GM12864 (cell line): ENCODE measurements around the gene CATSPERD.

Source experiments
- DNase-seq: peaks from one replicate; pipeline ENCODE4 v3.0.0-alpha.2; 2011; ENCODE audit warnings: low read depth
- H3K4me3 ChIP-seq: 2 replicates; pipeline ENCODE4 v1.5.1; 2011; ENCODE audit warnings: mild to moderate bottlenecking, low read depth, low read length, control low read depth
- CTCF ChIP-seq: IDR thresholded peaks from 2 replicates; pipeline ENCODE4 v1.5.1; 2011; ENCODE audit warnings: low read depth, mild to moderate bottlenecking, moderate library complexity, low read length, control low read depth, inconsistent platforms; ENCODE audit errors: missing control alignments

The CATSPERD gene

GRCh38 chr19:5799247-5800241 is 79.1 kb downstream of the CATSPERD start:
- TF ChIP-seq CTCF: no peak
- DNase-seq: no peak
- no peak overlapping the region for H3K4me3 ChIP-seq

- no peak overlapping the region for H3K4me3 ChIP-seq
- no peak for TF ChIP-seq CTCF
- DNase-seq: no peak
These were observed 80.2 kb downstream of the CATSPERD start for GRCh38 chr19:5800361-5801270.

DNA sequence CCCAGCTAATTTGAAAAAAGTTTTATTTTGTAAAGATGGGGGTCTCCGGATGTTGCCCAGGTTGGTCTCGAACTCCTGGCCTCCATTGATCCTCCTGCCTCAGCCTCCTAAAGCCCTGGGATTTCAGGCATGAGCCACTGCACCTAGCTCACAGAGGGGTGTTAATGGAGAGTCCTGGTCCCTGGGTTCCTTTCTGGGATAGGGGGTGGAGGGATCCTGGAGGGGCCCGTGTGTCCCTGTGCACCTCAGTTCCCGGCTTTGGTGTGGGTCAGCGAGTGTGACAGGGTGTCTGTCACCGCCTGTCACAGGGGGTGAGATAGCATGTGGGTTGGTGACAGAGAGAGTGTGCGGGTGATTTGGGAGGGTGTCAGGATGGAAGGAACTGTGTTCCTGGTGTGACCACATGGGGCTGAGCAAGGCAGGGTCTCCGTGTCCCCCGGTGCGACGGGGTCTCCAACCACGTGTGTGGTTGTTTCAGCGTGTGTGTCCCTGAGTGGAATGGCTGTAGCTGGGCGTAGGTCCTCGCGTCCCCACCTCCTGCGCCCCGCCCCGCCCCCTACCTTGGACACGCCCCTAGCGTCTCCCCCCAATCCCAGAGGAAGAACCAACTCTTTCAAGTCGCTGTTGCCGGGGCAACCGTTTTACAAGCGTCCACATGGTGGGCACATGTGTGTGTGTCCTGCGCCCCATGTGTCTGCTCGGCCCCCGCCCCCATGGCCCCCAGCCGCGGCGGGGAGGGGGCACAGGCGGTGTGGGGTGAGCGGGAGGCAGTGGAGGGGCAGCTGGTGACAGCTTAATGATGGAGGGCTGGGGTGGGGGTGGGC is 81.6 kb downstream of the CATSPERD start:
- DNase-seq: no peak
- TF ChIP-seq CTCF: no peak
- H3K4me3 ChIP-seq: no peak overlapping the region

- H3K4me3 ChIP-seq: peak overlapping the region; percentile 14
- no peak for TF ChIP-seq CTCF
- DNase-seq: no peak
These were observed 83.0 kb downstream of the CATSPERD start for GRCh38 chr19:5803441-5803751.

DNA sequence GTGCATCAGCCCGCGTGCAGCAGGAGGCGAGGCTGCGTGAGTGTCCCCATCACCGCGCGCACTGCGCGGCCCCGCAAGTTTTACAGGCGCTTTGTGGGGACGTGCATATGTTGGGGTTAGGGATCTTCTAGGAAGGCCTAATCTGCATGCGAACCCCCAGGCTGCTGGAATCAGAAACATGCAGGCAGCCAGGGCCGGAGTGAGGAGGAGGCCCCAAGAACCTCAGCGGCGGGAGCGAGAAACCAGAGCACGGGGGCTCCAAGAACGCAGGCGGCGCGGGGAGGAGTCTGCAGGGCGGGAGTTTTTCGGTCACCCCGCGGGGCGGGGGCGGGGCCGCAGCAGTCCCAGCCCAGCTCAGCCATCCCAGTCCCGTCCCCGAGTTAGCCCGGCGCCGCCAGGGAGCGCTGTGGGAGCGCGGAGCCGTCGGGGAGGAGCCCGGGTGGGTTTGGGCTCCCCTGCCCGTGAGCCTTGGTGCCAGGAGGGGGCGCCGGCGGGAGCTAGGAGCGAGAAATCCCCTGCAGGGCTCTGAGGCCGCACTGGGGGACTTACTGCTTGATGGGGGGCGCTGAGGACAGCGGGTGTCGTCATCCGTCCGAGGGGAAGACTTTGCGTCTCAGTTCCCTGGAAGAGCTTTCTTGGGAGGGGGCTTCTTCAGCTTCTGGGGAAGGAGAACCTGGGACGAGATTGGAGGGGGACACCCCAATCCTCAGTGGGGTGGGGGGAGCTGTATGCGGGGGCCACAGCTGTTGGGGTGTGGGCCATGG is 83.5 kb downstream of the CATSPERD start:
- TF ChIP-seq CTCF: peak; percentile 87
- H3K4me3 ChIP-seq: peak overlapping the region; percentile 14
- DNase-seq: peak; percentile 35
